Activated CD8-positive, alpha-beta memory T cell treated with anti-CD3 and anti-CD28 coated beads for 36 hours (primary cell): Measurements from ENCODE around the gene C3orf49. TPM values are rescaled to one million over a fixed set of nuclear protein-coding genes. Genes with fewer than 3 reads are reported as not detected.

ENCODE experiments used
- CTCF ChIA-PET: fragments of 350-600 bp; sonication (Branson Sonifier 250); formaldehyde crosslinking; loops from one replicate; lab custom pipeline; 2021; ENCODE audit warnings: antibody characterized with exemption; lab: Charles Lee
- POLR2A ChIA-PET: fragments of 350-600 bp; sonication (Branson Sonifier 250); formaldehyde crosslinking; loops from one replicate; lab custom pipeline; 2021; ENCODE audit warnings: antibody characterized with exemption; lab: Charles Lee
- total RNA-seq, 2 experiments: library from RNA; stranded (reverse); gene quantifications; one replicate each; pipeline ENCODE4 v1.2.3, GENCODE V29; 2021

Gene C3orf49
- total RNA-seq, 2 experiments from 2014 or later, result not detected

GRCh38 chr3:63845215-63845614 lies 26.1 kb downstream of the C3orf49 start:
- ChIA-PET POLR2A (interaction anchor here (0.6 kb wide), 1 partner anchor 133 kb away, joined by 3 read pairs; no protein-coding TSS in a partner anchor), CTCF (no interaction called here)

GRCh38 chr3:63847718-63848450 lies 28.8 kb downstream of the C3orf49 start:
- POLR2A ChIA-PET, result no interaction called here
- CTCF ChIA-PET, result interaction anchor here (0.6 kb wide), 1 partner anchor 244 kb away, joined by 3 read pairs; no protein-coding TSS in a partner anchor

- CTCF ChIA-PET, result no interaction called here
These were observed 30.1 kb downstream of the C3orf49 start for GRCh38 chr3:63849175-63849574.

GRCh38 chr3:63851287-63851686 lies 32.2 kb downstream of the C3orf49 start:
- POLR2A ChIA-PET, result no interaction called here
- CTCF ChIA-PET, result no interaction called here

More at GRCh38 chr3:63849175-63849574, 30.1 kb downstream of the C3orf49 start:
- POLR2A ChIA-PET, result no interaction called here

- POLR2A ChIA-PET, result no interaction called here
- CTCF ChIA-PET, result no interaction called here
These were observed 34.0 kb downstream of the C3orf49 start for GRCh38 chr3:63853106-63853505.

GRCh38 chr3:63855333-63855940 lies 36.3 kb downstream of the C3orf49 start:
- POLR2A ChIA-PET, result no interaction called here
- CTCF ChIA-PET, result no interaction called here

- POLR2A ChIA-PET, result no interaction called here
- CTCF ChIA-PET, result interaction anchor here (0.8 kb wide), 1 partner anchor 137 kb away, joined by 3 read pairs; no protein-coding TSS in a partner anchor
These were observed 38.2 kb downstream of the C3orf49 start for GRCh38 chr3:63857311-63857710.

GRCh38 chr3:63860776-63861175 lies 41.7 kb downstream of the C3orf49 start:
- ChIA-PET CTCF (no interaction called here), POLR2A (no interaction called here)

- ChIA-PET CTCF (no interaction called here), POLR2A (no interaction called here)
These were observed 42.2 kb downstream of the C3orf49 start for GRCh38 chr3:63861306-63861705.

- POLR2A ChIA-PET, result interaction anchor here (0.6 to 1.4 kb wide), 2 partner anchors 49 to 604 kb away, joined by 3 to 4 read pairs; partner anchors contain the start of gene SCAANT1
- CTCF ChIA-PET, result no interaction called here
These were observed 43.7 kb downstream of the C3orf49 start for GRCh38 chr3:63862804-63863149.

- ChIA-PET CTCF (interaction anchor here (0.6 to 1.5 kb wide), 2 partner anchors 47 to 99 kb away, joined by 4 to 5 read pairs; no protein-coding TSS in a partner anchor), POLR2A (interaction anchor here (0.6 to 1.4 kb wide), 2 partner anchors 48 to 603 kb away, joined by 3 to 4 read pairs; partner anchors contain the start of gene SCAANT1)
These were observed 44.3 kb downstream of the C3orf49 start, which contains the start of the genes ATXN7 and THOC7 for GRCh38 chr3:63863150-63864007. ATXN7 (plus strand) TSS chr3:63863867; CDS start chr3:63912599, 48,732 bp downstream. THOC7 (minus strand) TSS chr3:63863805; CDS start chr3:63863790, 15 bp downstream.

- ChIA-PET CTCF (interaction anchor here (0.6 to 1.5 kb wide), 2 partner anchors 46 to 98 kb away, joined by 4 to 5 read pairs; no protein-coding TSS in a partner anchor), POLR2A (no interaction called here)
These were observed 45.2 kb downstream of the C3orf49 start for GRCh38 chr3:63864008-63864964.

- CTCF ChIA-PET, result no interaction called here
- POLR2A ChIA-PET, result no interaction called here
These were observed 45.8 kb downstream of the C3orf49 start for GRCh38 chr3:63864965-63865327.

- CTCF ChIA-PET, result no interaction called here
- POLR2A ChIA-PET, result no interaction called here
These were observed 48.1 kb downstream of the C3orf49 start for GRCh38 chr3:63867225-63867624.

GRCh38 chr3:63869940-63870614 lies 51.0 kb downstream of the C3orf49 start:
- ChIA-PET POLR2A (no interaction called here), CTCF (no interaction called here)

- CTCF ChIA-PET, result no interaction called here
- POLR2A ChIA-PET, result no interaction called here
These were observed 51.5 kb downstream of the C3orf49 start for GRCh38 chr3:63870615-63871005.

GRCh38 chr3:63872135-63872924 lies 53.2 kb downstream of the C3orf49 start:
- ChIA-PET POLR2A (no interaction called here), CTCF (no interaction called here)
